ENCODE results near the gene LYL1.

DNA sequence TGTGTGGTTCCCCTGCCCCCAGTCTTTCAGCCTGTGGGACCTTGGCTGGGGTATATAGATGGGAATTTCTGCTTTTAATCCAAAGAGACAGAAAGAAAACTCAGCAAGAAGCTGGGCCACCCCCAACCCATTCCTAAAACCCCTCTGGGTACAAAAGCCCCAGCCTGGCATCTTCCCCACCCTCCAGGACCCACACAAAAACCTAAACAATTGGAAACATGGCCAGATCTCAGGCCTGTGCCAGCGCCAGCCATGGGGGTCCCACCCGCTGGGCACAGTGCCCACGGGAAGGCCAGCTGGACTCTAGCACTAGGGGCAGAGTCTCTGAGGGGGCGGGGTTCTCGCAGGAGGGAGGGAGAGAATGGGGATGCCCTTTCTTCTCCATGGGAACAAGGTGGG lies 8.6 kb downstream of the LYL1 start:
- TF ChIP-seq POLR2AphosphoS5 (IDR thresholded peaks at IDR 0.05; ENCODE audit: low read depth, low read length) (no peak), TAF1 (IDR thresholded peaks at IDR 0.05; ENCODE audit: low read depth, low read length) (no peak)

All from GM12891 (cell line).